Brain microvascular endothelial cell (primary cell): ENCODE data around the gene SPACDR.

Experiments used
- DNase-seq: peaks from one replicate; pipeline ENCODE4 v3.0.0-alpha.2; 2020
- H3K27ac ChIP-seq: fragments of 250-450 bp; sonication (Bioruptor Pico); 2 replicates; pipeline ENCODE4 v1.5.1; 2020; ENCODE audit warnings: mild to moderate bottlenecking, moderate library complexity
- H3K27me3 ChIP-seq: fragments of 250-450 bp; sonication (Bioruptor Pico); replicated peaks from 2 replicates; pipeline ENCODE4 v1.5.1; 2020; ENCODE audit warnings: mild to moderate bottlenecking
- H3K36me3 ChIP-seq: fragments of 250-450 bp; sonication (Bioruptor Pico); replicated peaks from 2 replicates; pipeline ENCODE4 v1.5.1; 2020; ENCODE audit warnings: mild to moderate bottlenecking
- H3K4me3 ChIP-seq: 2 replicates; pipeline ENCODE4 v1.5.1; 2011; ENCODE audit warnings: low read depth, mild to moderate bottlenecking, control low read depth, low read length, moderate library complexity
- in situ Hi-C: cut with HindIII; loops from 2 replicates; pipeline ENCODE4 v1.10.0; 2017; ENCODE audit warnings: low sequenced_read_pairs, low pct_ligation_motif_present
- TF ChIP-seq, protein P1 (sequence below): IDR thresholded peaks from 2 replicates; pipeline ENCODE4 v1.5.1; 2011; ENCODE audit warnings: low read depth, mild to moderate bottlenecking, moderate library complexity, low read length, control low read depth, inconsistent platforms; ENCODE audit errors: missing control alignments

The SPACDR gene

DNA sequence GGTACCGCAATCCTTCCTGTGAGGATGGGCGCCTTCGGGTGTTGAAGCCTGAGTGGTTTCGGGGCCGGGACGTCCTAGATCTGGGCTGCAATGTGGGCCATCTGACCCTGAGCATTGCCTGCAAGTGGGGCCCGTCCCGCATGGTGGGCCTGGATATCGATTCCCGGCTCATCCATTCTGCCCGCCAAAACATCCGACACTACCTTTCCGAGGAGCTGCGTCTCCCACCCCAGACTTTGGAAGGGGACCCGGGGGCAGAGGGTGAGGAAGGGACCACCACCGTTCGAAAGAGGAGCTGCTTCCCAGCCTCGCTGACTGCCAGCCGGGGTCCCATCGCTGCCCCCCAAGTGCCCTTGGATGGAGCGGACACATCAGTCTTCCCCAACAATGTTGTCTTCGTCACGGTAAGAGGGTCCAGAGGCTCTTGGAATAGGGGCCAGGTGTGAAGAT, 32.7 kb downstream of the SPACDR start:
- in situ Hi-C loops = no loop called here
- no peak overlapping the region for H3K4me3 ChIP-seq
- TF ChIP-seq, protein P1, sequence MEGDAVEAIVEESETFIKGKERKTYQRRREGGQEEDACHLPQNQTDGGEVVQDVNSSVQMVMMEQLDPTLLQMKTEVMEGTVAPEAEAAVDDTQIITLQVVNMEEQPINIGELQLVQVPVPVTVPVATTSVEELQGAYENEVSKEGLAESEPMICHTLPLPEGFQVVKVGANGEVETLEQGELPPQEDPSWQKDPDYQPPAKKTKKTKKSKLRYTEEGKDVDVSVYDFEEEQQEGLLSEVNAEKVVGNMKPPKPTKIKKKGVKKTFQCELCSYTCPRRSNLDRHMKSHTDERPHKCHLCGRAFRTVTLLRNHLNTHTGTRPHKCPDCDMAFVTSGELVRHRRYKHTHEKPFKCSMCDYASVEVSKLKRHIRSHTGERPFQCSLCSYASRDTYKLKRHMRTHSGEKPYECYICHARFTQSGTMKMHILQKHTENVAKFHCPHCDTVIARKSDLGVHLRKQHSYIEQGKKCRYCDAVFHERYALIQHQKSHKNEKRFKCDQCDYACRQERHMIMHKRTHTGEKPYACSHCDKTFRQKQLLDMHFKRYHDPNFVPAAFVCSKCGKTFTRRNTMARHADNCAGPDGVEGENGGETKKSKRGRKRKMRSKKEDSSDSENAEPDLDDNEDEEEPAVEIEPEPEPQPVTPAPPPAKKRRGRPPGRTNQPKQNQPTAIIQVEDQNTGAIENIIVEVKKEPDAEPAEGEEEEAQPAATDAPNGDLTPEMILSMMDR = no peak
- no peak overlapping the region for H3K27ac ChIP-seq
- H3K36me3 ChIP-seq = peaks cover 18% of the 10 kb centered on the region
- H3K27me3 ChIP-seq = no peaks in the 10 kb centered on the region
- no peak for DNase-seq

DNA sequence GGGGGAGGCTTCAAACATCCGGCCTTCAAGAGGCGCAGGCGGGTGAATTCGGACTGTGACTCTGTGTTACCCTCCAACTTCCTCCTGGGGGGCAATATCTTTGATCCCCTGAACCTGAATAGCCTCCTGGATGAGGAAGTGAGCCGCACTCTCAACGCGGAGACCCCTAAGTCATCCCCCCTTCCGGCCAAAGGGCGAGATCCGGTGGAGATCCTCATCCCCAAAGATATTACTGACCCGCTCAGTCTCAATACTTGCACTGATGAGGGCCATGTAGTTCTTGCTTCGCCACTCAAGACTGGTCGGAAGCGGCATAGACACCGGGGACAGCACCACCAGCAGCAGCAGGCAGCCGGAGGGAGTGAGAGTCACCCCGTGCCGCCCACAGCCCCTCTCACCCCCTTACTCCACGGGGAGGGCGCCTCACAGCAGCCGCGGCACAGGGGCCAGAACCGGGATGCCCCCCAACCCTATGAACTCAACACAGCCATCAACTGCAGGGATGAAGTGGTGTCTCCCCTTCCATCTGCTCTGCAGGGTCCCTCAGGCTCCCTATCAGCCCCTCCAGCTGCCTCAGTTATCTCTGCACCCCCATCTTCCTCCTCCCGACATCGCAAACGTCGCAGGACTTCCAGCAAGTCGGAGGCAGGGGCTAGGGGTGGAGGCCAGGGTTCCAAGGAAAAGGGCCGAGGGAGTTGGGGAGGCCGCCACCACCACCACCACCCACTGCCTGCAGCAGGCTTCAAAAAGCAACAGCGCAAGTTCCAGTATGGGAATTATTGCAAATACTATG, 33.4 kb downstream of the SPACDR start:
- Histone ChIP-seq H3K36me3 (peaks cover 18% of the 10 kb centered on the region), H3K27me3 (no peaks in the 10 kb centered on the region), H3K4me3 (peak overlapping the region; percentile 66), H3K27ac (no peak overlapping the region)
- TF ChIP-seq, protein P1 = no peak
- in situ Hi-C loops = no loop called here
- DNase-seq = no peak

DNA sequence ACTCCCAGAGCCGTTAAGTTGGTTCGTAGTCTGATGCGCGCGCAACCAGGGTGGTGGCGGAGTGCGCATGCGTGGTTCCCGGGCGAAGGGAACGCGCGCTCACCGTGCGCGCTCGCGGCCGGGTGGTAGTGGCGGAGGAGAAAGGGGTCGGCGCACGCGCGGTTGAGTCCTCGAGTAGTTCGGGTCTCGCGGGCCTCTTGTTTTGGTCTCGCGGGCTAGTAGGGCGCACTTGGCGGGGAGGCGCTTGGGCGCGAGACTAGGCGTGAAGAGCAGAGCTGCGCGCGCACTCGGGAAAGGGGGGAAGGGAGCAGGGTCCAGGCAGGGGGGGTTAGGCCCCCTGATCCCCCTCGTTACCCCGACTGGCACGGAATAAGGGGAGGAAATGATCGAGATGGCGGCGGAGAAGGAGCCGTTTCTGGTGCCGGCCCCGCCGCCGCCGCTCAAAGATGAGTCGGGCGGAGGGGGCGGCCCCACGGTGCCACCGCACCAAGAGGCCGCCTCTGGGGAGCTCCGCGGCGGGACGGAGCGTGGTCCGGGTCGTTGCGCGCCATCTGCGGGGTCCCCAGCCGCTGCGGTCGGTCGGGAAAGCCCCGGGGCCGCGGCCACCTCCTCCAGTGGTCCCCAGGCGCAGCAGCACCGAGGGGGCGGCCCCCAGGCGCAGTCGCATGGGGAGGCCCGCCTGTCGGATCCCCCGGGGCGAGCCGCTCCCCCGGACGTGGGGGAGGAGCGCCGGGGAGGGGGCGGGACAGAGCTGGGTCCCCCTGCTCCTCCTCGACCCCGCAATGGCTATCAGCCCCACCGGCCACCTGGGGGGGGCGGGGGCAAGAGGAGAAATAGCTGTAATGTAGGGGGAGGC, 34.2 kb downstream of the SPACDR start, which contains the start of gene MEPCE:
Gene MEPCE, plus strand, starts transcription at position 195 of the 856 bp plus-strand sequence. Its CDS starts 188 bp downstream, at position 383.
- TF ChIP-seq, protein P1 = no peak
- in situ Hi-C loops = no loop called here

DNA sequence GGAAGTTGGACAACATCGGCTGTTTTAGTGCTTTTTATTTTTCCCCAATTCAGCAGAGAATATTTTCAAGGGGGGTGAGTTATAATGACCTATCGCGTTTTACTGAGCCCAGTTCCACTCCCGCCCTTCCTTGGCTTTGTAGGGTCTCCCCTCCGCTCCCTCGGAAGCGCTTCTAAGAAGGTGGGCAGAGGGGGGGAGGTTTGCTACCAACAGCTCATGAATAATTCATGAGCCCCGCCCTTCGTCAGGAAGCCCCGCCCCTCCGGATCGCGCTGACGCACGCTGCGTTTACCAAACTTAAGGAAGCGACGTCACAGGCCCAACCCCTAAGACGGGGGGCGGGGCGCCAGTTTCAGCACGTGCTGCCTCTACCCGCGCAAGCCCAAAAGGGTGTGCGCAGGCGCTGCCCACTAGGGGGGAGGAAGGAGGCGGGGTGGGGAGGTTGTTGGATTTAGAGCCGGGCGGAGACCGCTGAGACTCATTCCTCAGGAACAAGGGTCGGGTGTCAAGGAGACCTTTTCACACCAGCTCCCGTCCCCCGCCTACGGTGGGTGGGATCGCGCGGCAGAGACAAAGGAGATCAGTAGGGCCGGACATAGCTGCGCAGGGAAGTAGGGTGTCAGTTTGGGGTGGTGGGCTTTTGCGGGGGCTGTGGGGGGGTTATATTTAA, 35.0 kb downstream of the SPACDR start:
- Histone ChIP-seq H3K36me3 (peaks cover 12% of the 10 kb centered on the region), H3K27me3 (no peaks in the 10 kb centered on the region), H3K4me3 (peak overlapping the region; percentile 66), H3K27ac (peak overlapping the region; percentile 96)
- in situ Hi-C loops = no loop called here
- peak; percentile 100 for DNase-seq
- TF ChIP-seq, protein P1 = peak; percentile 21

More for the DNA sequence above, 34.2 kb downstream of the SPACDR start, which contains the start of gene MEPCE:
- H3K27me3 ChIP-seq = no peaks in the 10 kb centered on the region
- H3K27ac ChIP-seq = peak within 1 kb of the TSS; percentile 96
- peaks cover 18% of the 10 kb centered on the region for H3K36me3 ChIP-seq
- H3K4me3 ChIP-seq = peak within 1 kb of the TSS; percentile 66
- peak; percentile 97 for DNase-seq

DNA sequence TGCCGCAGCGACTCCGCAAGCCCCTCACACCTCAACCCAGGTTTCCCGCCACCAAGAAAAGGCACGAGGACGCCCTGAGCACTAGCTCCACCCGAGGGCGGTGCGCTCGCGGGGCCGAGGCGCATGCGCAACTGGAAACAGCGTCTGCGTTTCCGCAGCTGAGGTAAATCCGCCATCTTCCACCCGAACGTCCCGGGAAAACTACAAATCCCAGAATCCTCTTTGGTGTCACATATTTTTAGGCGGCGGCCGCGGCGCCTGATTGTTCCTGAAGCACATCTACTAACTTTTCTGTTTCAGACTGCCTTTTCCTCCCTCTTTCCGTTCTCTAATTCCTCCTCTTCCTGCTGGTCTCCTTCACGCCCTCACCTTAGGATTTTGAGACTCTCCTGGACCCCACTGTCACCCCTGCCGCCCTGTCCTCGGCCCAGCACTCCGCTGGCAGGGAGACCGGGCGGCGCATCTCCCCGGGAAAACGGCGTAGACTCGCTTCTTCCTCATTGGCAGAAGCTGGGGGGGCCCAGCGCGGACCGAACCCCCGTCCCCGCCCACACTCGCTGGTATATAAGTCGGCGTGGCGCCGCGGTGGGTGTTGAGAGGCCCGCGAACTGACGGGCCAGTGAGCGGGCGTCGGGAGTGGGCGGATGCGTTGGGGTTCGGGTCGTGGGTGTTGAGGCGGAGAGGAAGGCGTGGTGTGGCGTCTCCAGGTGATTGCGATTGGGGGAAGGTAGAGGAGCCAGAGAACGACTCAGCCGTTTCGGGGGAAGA, 35.7 kb downstream of the SPACDR start, which contains the start of gene ZCWPW1:
Gene ZCWPW1, minus strand, starts transcription at position 505 of the 768 bp plus-strand sequence. CDS start 8,054 bp downstream, outside the sequence.
- TF ChIP-seq, protein P1 = no peak
- H3K27me3 ChIP-seq = no peaks in the 10 kb centered on the region
- DNase-seq = peak; percentile 96
- in situ Hi-C loops = no loop called here
- peak within 1 kb of the TSS; percentile 96 for H3K27ac ChIP-seq
- peaks cover 5% of the 10 kb centered on the region for H3K36me3 ChIP-seq
- H3K4me3 ChIP-seq = peak within 1 kb of the TSS; percentile 66
